GM23248 (cell line): ENCODE measurements around the gene HNRNPA2B1. TPM values are rescaled to one million over a fixed set of nuclear protein-coding genes. Genes with fewer than 3 reads are reported as not detected.

Source experiments
- DNase-seq: peaks from one replicate; pipeline ENCODE4 v3.0.0-alpha.2; 2015
- H2AFZ ChIP-seq: fragments of 200-600 bp; sonication (generic); 2 replicates; pipeline ENCODE4 v1.6.1; 2016; ENCODE audit warnings: antibody characterized with exemption
- H3F3A ChIP-seq: fragments of 200-600 bp; sonication (generic); 2 replicates; pipeline ENCODE4 v1.6.1; 2016; ENCODE audit warnings: mild to moderate bottlenecking, antibody characterized with exemption, mixed run types; ENCODE audit not compliant: insufficient read depth
- H3K27ac ChIP-seq: fragments of 200-600 bp; sonication (generic); 2 replicates; pipeline ENCODE4 v1.5.1; 2016; ENCODE audit warnings: mild to moderate bottlenecking
- H3K27me3 ChIP-seq: fragments of 200-600 bp; sonication (generic); replicated peaks from 2 replicates; pipeline ENCODE4 v1.6.1; 2016; ENCODE audit warnings: mild to moderate bottlenecking; ENCODE audit not compliant: insufficient read depth
- H3K36me3 ChIP-seq: fragments of 200-600 bp; sonication (generic); 2 replicates; pipeline ENCODE4 v1.6.1; 2016; ENCODE audit warnings: low read depth, mild to moderate bottlenecking
- H3K4me1 ChIP-seq: fragments of 200-600 bp; sonication (generic); 2 replicates; pipeline ENCODE4 v1.6.1; 2016; ENCODE audit warnings: mild to moderate bottlenecking; ENCODE audit not compliant: insufficient read depth
- H3K4me2 ChIP-seq: fragments of 200-600 bp; sonication (generic); one replicate; pipeline ENCODE4 v1.6.1; 2016; ENCODE audit warnings: mild to moderate bottlenecking; ENCODE audit not compliant: unreplicated experiment
- H3K4me3 ChIP-seq: fragments of 200-600 bp; sonication (generic); 2 replicates; pipeline ENCODE4 v1.5.1; 2016; ENCODE audit warnings: mild to moderate bottlenecking
- H3K79me2 ChIP-seq: fragments of 200-600 bp; sonication (generic); 2 replicates; pipeline ENCODE4 v1.6.1; 2016; ENCODE audit warnings: mild to moderate bottlenecking; ENCODE audit not compliant: insufficient read depth
- H3K9ac ChIP-seq: fragments of 200-600 bp; sonication (generic); 2 replicates; pipeline ENCODE4 v1.6.1; 2016; ENCODE audit warnings: mild to moderate bottlenecking
- H3K9me2 ChIP-seq: fragments of 200-600 bp; sonication (generic); 2 replicates; pipeline ENCODE4 v1.6.1; 2016; ENCODE audit warnings: mixed run types, mild to moderate bottlenecking, moderate library complexity; ENCODE audit not compliant: insufficient read depth
- H3K9me3 ChIP-seq: fragments of 200-600 bp; sonication (generic); one replicate; pipeline ENCODE4 v1.6.1; 2017; ENCODE audit warnings: low read depth
- H4K20me1 ChIP-seq: fragments of 200-600 bp; sonication (generic); 2 replicates; pipeline ENCODE4 v1.6.0; 2016; ENCODE audit not compliant: insufficient read depth
- EZH2 ChIP-seq: fragments of 200-600 bp; sonication (generic); IDR thresholded peaks from 2 replicates; pipeline ENCODE4 v1.6.1; 2018; ENCODE audit warnings: antibody characterized with exemption, mild to moderate bottlenecking; ENCODE audit not compliant: insufficient read depth, poor library complexity, severe bottlenecking
- EZH2phosphoT487 ChIP-seq: fragments of 200-600 bp; sonication (generic); IDR thresholded peaks from 2 replicates; pipeline ENCODE4 v1.6.1; 2018; ENCODE audit warnings: antibody characterized with exemption, moderate library complexity, mild to moderate bottlenecking, low read depth; ENCODE audit not compliant: insufficient read depth
- WGBS, 2 experiments: methylation state at CpG; one replicate each; pipeline ENCODE4 v1.1.6; 2015 to 2017; ENCODE audit warnings: low lambda C conversion rate in 2 of 2, low coverage in 1 of 2; ENCODE audit errors: missing lambda C conversion rate in 2 of 2; 5-methylcytosine and 5-hydroxymethylcytosine counted together
- in situ Hi-C: fragments of 300-500 bp; cut with MboI; formaldehyde crosslinking; loops from 2 replicates; pipeline ENCODE4 v1.15.0; 2020
- polyA plus RNA-seq: library from polyadenylated mRNA; unstranded; fragments of >200 nt; fragmentation: Nextera tagmentation; extraction: Ambion mirVana; gene quantifications from 2 replicates; pipeline ENCODE4 v1.2.1, GENCODE V29; 2016
- total RNA-seq: library from RNA; depleted of rRNA; stranded (reverse); fragments of >200 nt; shearing (Covaris generic); gene quantifications from 2 replicates; pipeline ENCODE4 v1.2.3, GENCODE V29; 2014

Gene HNRNPA2B1
- total and polyA plus RNA-seq, 2 experiments from 2014 or later, result 134 to 529 TPM

DNA sequence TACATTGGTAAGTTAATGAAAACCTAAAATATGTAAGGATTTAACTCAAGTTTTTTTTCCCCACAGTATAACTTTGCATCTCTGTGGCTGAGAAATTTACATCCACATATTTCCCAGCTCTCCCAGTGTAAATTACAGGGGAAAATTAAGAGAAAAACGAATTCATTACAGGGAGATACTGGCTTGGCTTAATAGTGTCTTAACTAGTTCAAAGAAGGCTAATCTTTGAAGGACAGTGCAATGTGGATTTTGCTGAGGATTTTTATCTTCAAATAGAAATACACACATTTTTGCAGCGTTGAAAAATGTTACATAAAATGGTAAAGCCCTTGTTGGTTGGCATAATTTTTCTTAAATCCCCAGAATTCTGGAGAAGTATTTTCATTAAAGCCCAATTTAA lies 2.5 kb upstream of the HNRNPA2B1 start:
- Histone ChIP-seq H3K9me3 (no peaks in the 10 kb centered on the region), H3K4me2 (peak overlapping the region; percentile 90), H3K4me1 (peaks cover 36% of the 10 kb centered on the region), H3K79me2 (peaks cover 90% of the 10 kb centered on the region), H3K27ac (peak overlapping the region; percentile 95), H2AFZ (no peak overlapping the region), H3F3A (peaks cover 26% of the 10 kb centered on the region), H3K9ac (peak overlapping the region; percentile 100), H3K36me3 (peaks cover 40% of the 10 kb centered on the region), H3K27me3 (no peaks in the 10 kb centered on the region), H3K9me2 (no peaks in the 10 kb centered on the region), H3K4me3 (peak overlapping the region; percentile 86), H4K20me1 (peaks cover 35% of the 10 kb centered on the region)
- in situ Hi-C loops, result no loop called here
- TF ChIP-seq EZH2phosphoT487 (no peak), EZH2 (no peak)
- 3 to 6% methylated on average over 2 of the region's 2 CpGs for WGBS, 2 experiments
- no peak for DNase-seq

DNA sequence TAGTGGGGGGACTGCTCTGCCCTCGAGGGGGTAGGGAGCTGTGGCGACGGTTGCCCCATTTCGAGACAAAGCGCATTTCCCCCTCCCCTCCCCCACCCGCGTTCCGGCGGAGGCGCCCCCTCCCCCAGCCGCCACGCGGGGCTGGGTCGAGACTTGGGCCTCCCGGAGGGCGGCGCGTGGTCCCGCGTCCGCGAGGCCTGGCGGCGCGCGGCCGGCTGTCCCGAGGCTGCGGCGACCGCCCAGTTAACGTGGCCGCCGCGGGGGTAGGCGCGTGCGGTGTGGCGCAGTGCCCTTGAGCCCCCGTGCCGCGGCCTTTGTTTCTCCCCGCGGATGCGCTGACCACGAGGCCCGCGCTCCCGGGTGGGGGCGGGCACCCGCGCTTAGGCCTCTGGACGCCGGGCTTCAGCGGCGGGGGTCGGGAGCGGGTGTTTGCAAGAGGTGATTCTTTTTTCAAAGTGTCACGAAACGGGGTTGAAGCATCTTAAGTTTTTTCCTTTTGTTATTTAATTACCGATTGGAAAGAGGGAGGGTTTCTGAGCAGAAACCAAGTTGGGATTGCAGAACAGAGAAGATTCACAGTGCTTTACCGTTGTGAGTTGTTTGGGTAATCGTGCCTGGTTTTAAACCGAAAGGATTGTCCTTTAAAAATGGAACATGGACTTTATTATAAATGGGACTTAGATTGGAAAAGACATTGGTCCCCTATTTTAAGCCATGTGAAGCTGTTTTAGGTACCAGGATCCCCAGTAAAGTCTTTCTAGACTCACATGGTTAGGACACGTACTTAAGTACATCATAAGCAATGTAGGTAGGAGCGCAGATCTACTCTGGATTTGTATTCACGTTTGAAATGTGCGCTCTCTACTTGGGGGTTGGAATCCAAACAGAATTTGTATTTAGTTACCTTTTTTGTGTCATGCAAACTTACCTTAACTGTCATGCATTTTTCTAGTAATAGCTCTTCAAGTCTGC lies 1.8 kb upstream of the HNRNPA2B1 start:
- H3F3A ChIP-seq, result peaks cover 31% of the 10 kb centered on the region
- peak overlapping the region; percentile 90 for H3K4me2 ChIP-seq
- H3K79me2 ChIP-seq, result peaks cover 90% of the 10 kb centered on the region
- no peaks in the 10 kb centered on the region for H3K9me3 ChIP-seq
- H3K36me3 ChIP-seq, result peaks cover 40% of the 10 kb centered on the region
- TF ChIP-seq EZH2phosphoT487, result no peak
- no peak for TF ChIP-seq EZH2
- H4K20me1 ChIP-seq, result peaks cover 40% of the 10 kb centered on the region
- peak overlapping the region; percentile 61 for H2AFZ ChIP-seq
- in situ Hi-C loops, result no loop called here
- WGBS, 2 experiments, result 1% methylated on average over 40 to 48 of the region's 68 CpGs
- no peaks in the 10 kb centered on the region for H3K27me3 ChIP-seq
- peak overlapping the region; percentile 95 for H3K27ac ChIP-seq
- H3K9ac ChIP-seq, result peak overlapping the region; percentile 100
- DNase-seq, result peak; percentile 72
- H3K4me3 ChIP-seq, result peak overlapping the region; percentile 86
- H3K9me2 ChIP-seq, result no peaks in the 10 kb centered on the region
- peaks cover 40% of the 10 kb centered on the region for H3K4me1 ChIP-seq

DNA sequence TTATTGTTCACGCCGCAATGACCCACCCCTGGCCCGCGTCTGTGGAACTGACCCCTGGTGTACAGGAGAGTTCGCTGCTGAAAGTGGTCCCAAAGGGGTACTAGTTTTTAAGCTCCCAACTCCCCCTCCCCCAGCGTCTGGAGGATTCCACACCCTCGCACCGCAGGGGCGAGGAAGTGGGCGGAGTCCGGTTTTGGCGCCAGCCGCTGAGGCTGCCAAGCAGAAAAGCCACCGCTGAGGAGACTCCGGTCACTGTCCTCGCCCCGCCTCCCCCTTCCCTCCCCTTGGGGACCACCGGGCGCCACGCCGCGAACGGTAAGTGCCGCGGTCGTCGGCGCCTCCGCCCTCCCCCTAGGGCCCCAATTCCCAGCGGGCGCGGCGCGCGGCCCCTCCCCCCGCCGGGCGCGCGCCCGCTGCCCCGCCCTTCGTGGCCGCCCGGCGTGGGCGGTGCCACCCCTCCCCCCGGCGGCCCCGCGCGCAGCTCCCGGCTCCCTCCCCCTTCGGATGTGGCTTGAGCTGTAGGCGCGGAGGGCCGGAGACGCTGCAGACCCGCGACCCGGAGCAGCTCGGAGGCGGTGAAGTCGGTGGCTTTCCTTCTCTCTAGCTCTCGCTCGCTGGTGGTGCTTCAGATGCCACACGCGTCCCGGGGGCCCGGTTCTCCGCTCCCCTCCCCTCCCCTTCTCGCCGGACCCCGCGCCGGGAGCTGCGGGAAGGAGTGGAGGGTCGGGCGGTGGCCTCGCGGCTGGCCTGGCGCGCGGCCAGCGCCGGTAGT lies 887 bp upstream of the HNRNPA2B1 start, which contains the start of gene CBX3:
TSS of gene CBX3 (plus strand) at position 499 of the 772 bp plus-strand sequence. CDS start 1,254 bp downstream, outside the sequence.
- Histone ChIP-seq H3K4me3 (peak within 1 kb of the TSS; percentile 86), H3K9ac (peak within 1 kb of the TSS; percentile 100), H3K27me3 (no peaks in the 10 kb centered on the region), H3K79me2 (peaks cover 90% of the 10 kb centered on the region), H3K4me1 (peaks cover 48% of the 10 kb centered on the region), H3F3A (peaks cover 40% of the 10 kb centered on the region), H3K27ac (peak within 1 kb of the TSS; percentile 95), H3K9me2 (no peaks in the 10 kb centered on the region), H3K36me3 (peaks cover 41% of the 10 kb centered on the region), H2AFZ (peak within 1 kb of the TSS; percentile 64), H4K20me1 (peaks cover 49% of the 10 kb centered on the region), H3K9me3 (no peaks in the 10 kb centered on the region), H3K4me2 (peak within 1 kb of the TSS; percentile 90)
- in situ Hi-C loops, result no loop called here
- DNase-seq, result peak; percentile 88
- 0 to 1% methylated on average over 25 to 63 of the region's 86 CpGs for WGBS, 2 experiments
- no peak for TF ChIP-seq EZH2
- no peak for TF ChIP-seq EZH2phosphoT487

DNA sequence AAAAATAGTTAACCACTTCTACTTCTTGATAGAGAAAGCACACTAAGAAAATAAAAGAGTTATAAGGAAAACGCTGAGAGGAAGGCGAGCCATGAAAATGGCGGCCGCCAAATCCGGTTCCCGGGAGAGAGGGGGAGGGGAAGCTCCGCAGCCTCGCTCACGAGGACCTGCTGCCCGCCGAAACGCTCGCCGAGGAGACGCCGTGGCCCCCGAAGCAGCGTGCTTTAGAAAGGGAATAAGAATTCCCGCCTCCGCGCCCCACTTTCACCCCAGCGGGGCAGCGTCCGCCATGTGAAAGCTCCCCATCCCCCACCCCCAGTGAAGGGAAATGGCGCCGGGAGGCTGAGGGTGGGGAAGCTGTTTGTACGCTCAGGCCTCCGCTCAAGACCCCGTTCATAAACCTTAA lies 505 bp downstream of the HNRNPA2B1 start:
- DNase-seq, result peak; percentile 88
- peaks cover 41% of the 10 kb centered on the region for H3K36me3 ChIP-seq
- no peak overlapping the region for H2AFZ ChIP-seq
- peak overlapping the region; percentile 90 for H3K4me2 ChIP-seq
- TF ChIP-seq EZH2phosphoT487 (no peak), EZH2 (no peak)
- H3K27me3 ChIP-seq, result no peaks in the 10 kb centered on the region
- H3K9me2 ChIP-seq, result no peaks in the 10 kb centered on the region
- in situ Hi-C loops, result no loop called here
- peak overlapping the region; percentile 98 for H3K9ac ChIP-seq
- H3F3A ChIP-seq, result peaks cover 52% of the 10 kb centered on the region
- H3K4me3 ChIP-seq, result peak overlapping the region; percentile 86
- no peaks in the 10 kb centered on the region for H3K9me3 ChIP-seq
- H4K20me1 ChIP-seq, result peaks cover 52% of the 10 kb centered on the region
- WGBS, 2 experiments, result 0 to 1% methylated on average over 29 of the region's 29 CpGs
- peak overlapping the region; percentile 95 for H3K27ac ChIP-seq
- peaks cover 48% of the 10 kb centered on the region for H3K4me1 ChIP-seq
- H3K79me2 ChIP-seq, result peaks cover 90% of the 10 kb centered on the region
